ENCODE data around the gene ATG4A.

GRCh38 chrX:108070891-108071290 lies 20.7 kb upstream of the ATG4A start:
- TF ChIP-seq ZFP30 (CRISPR knock-in tag; IDR thresholded peaks at IDR 0.05) (no peak), ZNF8 (CRISPR knock-in tag; IDR thresholded peaks at IDR 0.05) (no peak), CREB5 (CRISPR knock-in tag; IDR thresholded peaks at IDR 0.05; ENCODE audit: low read depth) (no peak), ZNF70 (CRISPR knock-in tag; IDR thresholded peaks at IDR 0.05) (no peak), TCF4 (CRISPR knock-in tag; IDR thresholded peaks at IDR 0.05; ENCODE audit: borderline replicate concordance) (no peak), ESRRG (CRISPR knock-in tag; IDR thresholded peaks at IDR 0.05) (no peak), ISL1 (CRISPR knock-in tag; IDR thresholded peaks at IDR 0.05) (no peak), PATZ1 (CRISPR knock-in tag; IDR thresholded peaks at IDR 0.05; ENCODE audit: borderline replicate concordance) (no peak), ZFP3 (CRISPR knock-in tag; IDR thresholded peaks at IDR 0.05) (no peak), ARNTL (CRISPR knock-in tag; IDR thresholded peaks at IDR 0.05; ENCODE audit: borderline replicate concordance, low read depth) (no peak), ZNF565 (CRISPR knock-in tag; conservative IDR thresholded peaks at IDR 0.05; ENCODE audit: low read depth) (no peak), PPARA (CRISPR knock-in tag; IDR thresholded peaks at IDR 0.05; ENCODE audit: borderline replicate concordance) (no peak)
- TF ChIP-seq, protein P1, sequence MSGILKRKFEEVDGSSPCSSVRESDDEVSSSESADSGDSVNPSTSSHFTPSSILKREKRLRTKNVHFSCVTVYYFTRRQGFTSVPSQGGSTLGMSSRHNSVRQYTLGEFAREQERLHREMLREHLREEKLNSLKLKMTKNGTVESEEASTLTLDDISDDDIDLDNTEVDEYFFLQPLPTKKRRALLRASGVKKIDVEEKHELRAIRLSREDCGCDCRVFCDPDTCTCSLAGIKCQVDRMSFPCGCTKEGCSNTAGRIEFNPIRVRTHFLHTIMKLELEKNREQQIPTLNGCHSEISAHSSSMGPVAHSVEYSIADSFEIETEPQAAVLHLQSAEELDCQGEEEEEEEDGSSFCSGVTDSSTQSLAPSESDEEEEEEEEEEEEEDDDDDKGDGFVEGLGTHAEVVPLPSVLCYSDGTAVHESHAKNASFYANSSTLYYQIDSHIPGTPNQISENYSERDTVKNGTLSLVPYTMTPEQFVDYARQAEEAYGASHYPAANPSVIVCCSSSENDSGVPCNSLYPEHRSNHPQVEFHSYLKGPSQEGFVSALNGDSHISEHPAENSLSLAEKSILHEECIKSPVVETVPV (CRISPR knock-in tag; IDR thresholded peaks at IDR 0.05) = no peak
- TF ChIP-seq, protein P2, sequence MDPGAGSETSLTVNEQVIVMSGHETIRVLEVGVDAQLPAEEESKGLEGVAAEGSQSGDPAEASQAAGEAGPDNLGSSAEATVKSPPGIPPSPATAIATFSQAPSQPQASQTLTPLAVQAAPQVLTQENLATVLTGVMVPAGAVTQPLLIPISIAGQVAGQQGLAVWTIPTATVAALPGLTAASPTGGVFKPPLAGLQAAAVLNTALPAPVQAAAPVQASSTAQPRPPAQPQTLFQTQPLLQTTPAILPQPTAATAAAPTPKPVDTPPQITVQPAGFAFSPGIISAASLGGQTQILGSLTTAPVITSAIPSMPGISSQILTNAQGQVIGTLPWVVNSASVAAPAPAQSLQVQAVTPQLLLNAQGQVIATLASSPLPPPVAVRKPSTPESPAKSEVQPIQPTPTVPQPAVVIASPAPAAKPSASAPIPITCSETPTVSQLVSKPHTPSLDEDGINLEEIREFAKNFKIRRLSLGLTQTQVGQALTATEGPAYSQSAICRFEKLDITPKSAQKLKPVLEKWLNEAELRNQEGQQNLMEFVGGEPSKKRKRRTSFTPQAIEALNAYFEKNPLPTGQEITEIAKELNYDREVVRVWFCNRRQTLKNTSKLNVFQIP (CRISPR knock-in tag; IDR thresholded peaks at IDR 0.05; ENCODE audit: borderline replicate concordance, low read depth) = no peak
